Common myeloid progenitor, CD34-positive (primary cell): ENCODE measurements around the gene ARHGEF4.

Source experiments
- CTCF ChIA-PET: fragments of 350-600 bp; sonication (Branson Sonifier 250); formaldehyde crosslinking; loops from one replicate; lab custom pipeline; 2021; ENCODE audit warnings: antibody characterized with exemption; lab: Charles Lee
- POLR2A ChIA-PET: fragments of 350-600 bp; sonication (Branson Sonifier 250); formaldehyde crosslinking; loops from one replicate; lab custom pipeline; 2021; ENCODE audit warnings: antibody characterized with exemption; lab: Charles Lee
- DNase-seq, 3 donors: peaks; one replicate each; pipeline versions ENCODE4 v3.0.0 to v3.0.0-alpha.2; 2013
- H3K27ac ChIP-seq, 2 experiments: 1 replicate in 1 of 2; 2 replicates in 1 of 2; pipeline ENCODE4 v1.7.0; 2013; ENCODE audit warnings: inconsistent platforms in 2 of 2, low read length in 2 of 2, mild to moderate bottlenecking in 2 of 2, low read depth in 1 of 2, moderate library complexity in 1 of 2; ENCODE audit not compliant: severe bottlenecking in 2 of 2, insufficient read depth in 1 of 2, poor library complexity in 1 of 2
- H3K27me3 ChIP-seq, 5 experiments: replicated peaks in 2 of 5; 1 replicate in 3 of 5; 2 replicates in 2 of 5; pipeline versions ENCODE4 v1.6.1 to v1.7.0; 2013; ENCODE audit warnings: low read length in 4 of 5, mild to moderate bottlenecking in 2 of 5, moderate library complexity in 2 of 5, inconsistent platforms in 1 of 5; ENCODE audit not compliant: insufficient read depth in 5 of 5, control insufficient read depth in 4 of 5
- H3K36me3 ChIP-seq, 4 experiments: 1 replicate in 2 of 4; 2 replicates in 2 of 4; pipeline versions ENCODE4 v1.6.1 to v1.7.0; 2013; ENCODE audit warnings: low read length in 3 of 4, control low read depth in 1 of 4, mild to moderate bottlenecking in 1 of 4; ENCODE audit not compliant: control insufficient read depth in 4 of 4, insufficient read depth in 4 of 4
- H3K4me1 ChIP-seq, 4 experiments: 1 replicate in 3 of 4; 2 replicates in 1 of 4; pipeline versions ENCODE4 v1.6.1 to v1.7.1; 2013; ENCODE audit warnings: low read length in 3 of 4, mild to moderate bottlenecking in 3 of 4, control low read depth in 1 of 4, inconsistent platforms in 1 of 4, moderate library complexity in 1 of 4; ENCODE audit not compliant: control insufficient read depth in 4 of 4, insufficient read depth in 4 of 4; ENCODE audit errors: control extremely low read depth in 1 of 4
- H3K4me3 ChIP-seq, 7 experiments: 1 replicate in 4 of 7; 2 replicates in 3 of 7; pipeline versions ENCODE4 v1.5.1 to v1.7.0; 2013; ENCODE audit warnings: mild to moderate bottlenecking in 7 of 7, low read length in 6 of 7, moderate library complexity in 6 of 7, inconsistent platforms in 2 of 7, low read depth in 2 of 7, control low read depth in 1 of 7; ENCODE audit not compliant: insufficient read depth in 4 of 7, control insufficient read depth in 1 of 7; ENCODE audit errors: extremely low read depth in 1 of 7
- H3K9me3 ChIP-seq, 5 experiments: 1 replicate in 4 of 5; 2 replicates in 1 of 5; pipeline versions ENCODE4 v1.6.1 to v1.7.1; 2013; ENCODE audit warnings: low read length in 4 of 5, mild to moderate bottlenecking in 2 of 5, inconsistent platforms in 1 of 5, low read depth in 1 of 5, moderate library complexity in 1 of 5; ENCODE audit not compliant: control insufficient read depth in 4 of 5, insufficient read depth in 2 of 5; ENCODE audit errors: control extremely low read depth in 1 of 5
- WGBS: methylation state at CpG from one replicate; pipeline ENCODE4 v1.1.5; 2013; ENCODE audit not compliant: insufficient coverage; 5-methylcytosine and 5-hydroxymethylcytosine counted together

ARHGEF4 gene

DNA sequence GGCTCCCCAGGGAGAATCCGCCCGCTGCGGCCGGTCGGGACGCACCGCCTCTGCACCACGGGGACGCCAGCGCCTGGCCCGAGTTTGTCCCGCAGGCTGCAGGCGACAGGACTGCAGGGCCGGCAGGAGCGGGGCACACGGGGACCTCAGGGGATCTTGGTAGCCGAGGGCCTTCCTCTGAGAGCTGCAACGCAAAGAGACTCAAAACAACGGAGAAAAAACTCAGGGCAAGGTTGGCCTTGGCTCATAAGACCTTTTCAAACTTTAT, 79.7 kb downstream of the ARHGEF4 start:
- no peak overlapping the region for H3K4me3 ChIP-seq
- no peak overlapping the region for H3K27ac ChIP-seq
- H3K9me3 ChIP-seq: no peaks in the 10 kb centered on the region
- ChIA-PET CTCF (no interaction called here), POLR2A (no interaction called here)
- no peaks in the 10 kb centered on the region for H3K4me1 ChIP-seq
- peaks cover 4 to 63% (median 21%) of the 10 kb centered on the region in 5 experiments for H3K27me3 ChIP-seq
- H3K36me3 ChIP-seq: no peaks in the 10 kb centered on the region
- no peak for DNase-seq
- 22% methylated on average over 19 of the region's 19 CpGs for WGBS

DNA sequence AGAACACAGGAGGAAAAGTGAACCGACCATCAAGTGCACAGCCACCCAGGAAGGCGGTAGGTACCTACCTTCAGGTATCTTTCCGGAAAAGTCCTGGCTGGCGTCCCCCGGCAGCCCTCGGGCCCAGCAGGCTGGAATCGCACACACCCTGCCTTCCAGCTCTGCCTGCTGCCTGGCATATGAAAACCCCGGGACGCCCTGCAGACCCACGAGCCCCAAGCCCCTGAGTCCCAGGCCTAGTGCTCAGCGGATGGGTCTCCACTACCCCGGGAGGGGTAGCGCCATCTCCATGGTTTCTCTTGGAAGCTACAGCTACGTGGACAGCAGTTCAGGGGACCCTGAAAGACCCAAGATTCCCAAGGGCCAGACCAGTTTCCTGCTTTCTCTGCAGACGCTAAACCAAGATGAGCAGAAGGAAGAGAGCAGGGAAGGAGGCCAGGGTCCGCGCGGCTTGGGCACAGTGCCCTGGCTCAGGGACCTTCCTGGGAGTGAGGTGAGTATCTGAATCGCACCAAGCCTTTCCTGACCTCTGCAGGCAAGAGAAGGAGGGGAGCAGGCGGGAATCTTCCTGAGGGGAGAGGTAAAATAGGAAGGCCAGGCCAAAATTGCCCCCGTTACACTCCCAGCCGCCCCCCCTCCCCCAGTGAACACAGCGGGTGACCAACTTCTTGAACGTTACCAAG, 80.4 kb downstream of the ARHGEF4 start:
- H3K27ac ChIP-seq: no peak overlapping the region
- H3K27me3 ChIP-seq: peaks cover 4 to 56% (median 21%) of the 10 kb centered on the region in 5 experiments
- 88% methylated on average over 19 of the region's 24 CpGs for WGBS
- H3K4me1 ChIP-seq: no peaks in the 10 kb centered on the region
- ChIA-PET CTCF (no interaction called here), POLR2A (no interaction called here)
- no peaks in the 10 kb centered on the region for H3K36me3 ChIP-seq
- no peak overlapping the region for H3K4me3 ChIP-seq
- no peaks in the 10 kb centered on the region for H3K9me3 ChIP-seq
- no peak for DNase-seq

- Histone ChIP-seq H3K27ac (no peak overlapping the region), H3K27me3 (peaks cover 4 to 54% (median 19%) of the 10 kb centered on the region in 5 experiments), H3K36me3 (no peaks in the 10 kb centered on the region), H3K4me1 (no peaks in the 10 kb centered on the region), H3K9me3 (no peaks in the 10 kb centered on the region), H3K4me3 (no peak overlapping the region)
- ChIA-PET POLR2A (no interaction called here), CTCF (no interaction called here)
- no peak for DNase-seq
- 82% methylated on average over 20 of the region's 21 CpGs for WGBS
Measured at GRCh38 chr2:130918393-130918792, 81.7 kb downstream of the ARHGEF4 start.

DNA sequence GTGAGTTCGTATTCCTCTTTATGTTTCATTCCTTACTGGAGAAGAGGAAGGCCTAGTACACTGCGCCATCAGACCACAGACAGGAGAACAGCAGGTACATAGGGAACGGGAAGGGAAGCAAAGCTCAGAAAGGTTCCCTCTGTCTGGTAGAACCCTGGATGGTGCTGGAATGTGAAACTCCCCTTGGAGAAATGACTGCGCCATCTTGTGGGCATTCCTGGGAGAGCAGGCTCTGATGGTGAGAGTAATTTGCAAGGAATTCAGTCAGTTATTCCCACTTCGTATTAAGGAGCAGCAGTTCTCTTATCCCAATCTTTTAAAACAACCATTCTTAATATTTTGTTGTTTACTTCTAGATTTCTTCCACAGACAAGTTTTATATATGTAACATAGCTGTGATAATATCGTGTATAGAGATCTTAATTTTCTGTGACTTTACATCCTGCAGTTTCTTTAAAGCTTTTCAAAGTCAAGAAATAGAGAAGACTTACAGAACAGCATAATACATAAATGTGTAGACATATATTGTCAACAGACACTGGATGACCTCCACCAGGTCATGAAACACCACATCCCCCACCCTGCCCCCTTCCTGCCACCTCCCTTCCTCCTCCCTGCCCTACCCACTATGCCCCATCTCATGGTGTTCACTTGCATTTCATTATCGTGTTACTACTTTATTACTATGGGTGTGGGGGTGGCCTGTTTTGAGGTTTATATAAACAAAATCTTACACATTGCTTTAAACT, 83.9 kb downstream of the ARHGEF4 start:
- Histone ChIP-seq H3K9me3 (no peaks in the 10 kb centered on the region), H3K4me1 (no peaks in the 10 kb centered on the region), H3K27me3 (peaks cover 0 to 36% (median 8%) of the 10 kb centered on the region in 5 experiments), H3K4me3 (no peak overlapping the region), H3K36me3 (no peaks in the 10 kb centered on the region), H3K27ac (no peak overlapping the region)
- POLR2A ChIA-PET: no interaction called here
- 49% methylated on average over 4 of the region's 7 CpGs for WGBS
- CTCF ChIA-PET: interaction anchor here (0.6 to 2.1 kb wide), 6 partner anchors 14 to 1534 kb away, joined by 3 to 13 read pairs (median 3); no protein-coding TSS in a partner anchor
- peak; percentile 38 to 57 (median 40) for DNase-seq

GRCh38 chr2:130921164-130921476, 84.4 kb downstream of the ARHGEF4 start:
- ChIA-PET CTCF (interaction anchor here (0.6 to 2.1 kb wide), 4 partner anchors 14 to 123 kb away, joined by 3 to 13 read pairs (median 3); no protein-coding TSS in a partner anchor), POLR2A (no interaction called here)
- 100% methylated on average over 3 of the region's 8 CpGs for WGBS
- Histone ChIP-seq H3K27me3 (peaks cover 0 to 31% (median 7%) of the 10 kb centered on the region in 5 experiments), H3K4me3 (no peak overlapping the region), H3K36me3 (no peaks in the 10 kb centered on the region), H3K9me3 (no peaks in the 10 kb centered on the region), H3K27ac (no peak overlapping the region), H3K4me1 (no peaks in the 10 kb centered on the region)
- no peak for DNase-seq

- ChIA-PET CTCF (interaction anchor here (0.7 to 1.2 kb wide), 3 partner anchors 31 to 125 kb away, joined by 3 to 4 read pairs (median 3); no protein-coding TSS in a partner anchor), POLR2A (no interaction called here)
- 95% methylated on average over 2 of the region's 2 CpGs for whole genome bisulfite sequencing
Measured at GRCh38 chr2:130922417-130922816, 85.7 kb downstream of the ARHGEF4 start.

GRCh38 chr2:130928385-130928784, 91.7 kb downstream of the ARHGEF4 start:
- ChIA-PET POLR2A (no interaction called here), CTCF (no interaction called here)

More at GRCh38 chr2:130922417-130922816, 85.7 kb downstream of the ARHGEF4 start:
- Histone ChIP-seq H3K4me3 (no peak overlapping the region), H3K4me1 (no peaks in the 10 kb centered on the region), H3K27ac (no peak overlapping the region), H3K36me3 (no peaks in the 10 kb centered on the region), H3K9me3 (peaks cover 0 to 6% (median 0%) of the 10 kb centered on the region in 5 experiments), H3K27me3 (peaks cover 0 to 18% (median 0%) of the 10 kb centered on the region in 5 experiments)
- DNase-seq: no peak

More at GRCh38 chr2:130928385-130928784, 91.7 kb downstream of the ARHGEF4 start:
- Histone ChIP-seq H3K27me3 (peaks cover 0 to 6% (median 0%) of the 10 kb centered on the region in 5 experiments), H3K4me3 (no peak overlapping the region), H3K27ac (no peak overlapping the region), H3K4me1 (no peaks in the 10 kb centered on the region), H3K36me3 (no peaks in the 10 kb centered on the region), H3K9me3 (peaks cover 0 to 10% (median 5%) of the 10 kb centered on the region in 5 experiments)
- DNase-seq: no peak
- 74% methylated on average over 4 of the region's 4 CpGs for WGBS
